HFF-Myc (cell line): ENCODE data around the gene MRPL37.
"Not testable (repeated sequence)": the region's sequence is repeated elsewhere in the genome, so short reads cannot be mapped to it uniquely, and the experiment has no call there.

Experiments
- DNase-seq: peaks from one replicate; pipeline ENCODE4 v3.0.0-alpha.2; 2011; ENCODE audit warnings: low read depth; ENCODE audit errors: extremely low read depth
- H3K4me3 ChIP-seq: replicated peaks from 2 replicates; pipeline ENCODE4 v1.5.1; 2011; ENCODE audit warnings: low read depth, mild to moderate bottlenecking, control low read depth, low read length
- CTCF ChIP-seq: IDR thresholded peaks from 2 replicates; pipeline ENCODE4 v1.5.1; 2012; ENCODE audit warnings: mild to moderate bottlenecking, low read depth, low read length, control low read depth; ENCODE audit errors: missing control alignments

Gene MRPL37

GRCh38 chr1:54199151-54199764, 709 bp upstream of the MRPL37 start:
- H3K4me3 ChIP-seq, result peak overlapping the region; percentile 87
- DNase-seq, result no peak
- no peak for TF ChIP-seq CTCF

DNA sequence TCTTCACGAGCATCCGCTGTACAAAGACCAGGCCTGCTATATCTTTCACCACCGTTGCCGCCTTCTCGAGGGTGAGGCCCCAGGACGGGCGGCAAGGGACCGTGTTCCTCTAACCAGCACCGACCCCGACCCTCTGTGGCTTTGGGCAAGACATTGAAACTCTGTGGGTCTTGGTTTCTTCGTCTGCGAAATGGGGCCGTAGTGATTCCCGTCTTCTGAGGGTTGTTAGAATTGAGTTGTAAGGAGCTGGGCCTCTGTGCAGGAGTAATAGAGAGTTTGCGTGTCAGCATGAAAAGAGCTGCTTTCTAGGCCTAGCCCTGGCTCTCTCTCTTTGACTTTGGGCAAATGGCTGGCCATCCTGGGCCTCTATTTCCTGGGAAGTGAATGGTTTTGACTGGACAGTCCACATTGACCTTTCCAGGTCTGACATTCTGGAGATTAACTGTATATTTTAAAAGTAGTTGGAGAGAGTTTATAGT, 591 bp downstream of the MRPL37 start:
- TF ChIP-seq CTCF, result no peak
- peak overlapping the region; percentile 87 for H3K4me3 ChIP-seq
- no peak for DNase-seq

- no peak overlapping the region for H3K4me3 ChIP-seq
- TF ChIP-seq CTCF, result no peak
- DNase-seq, result no peak
Measured at GRCh38 chr1:54204199-54204598, 4.2 kb downstream of the MRPL37 start.

DNA sequence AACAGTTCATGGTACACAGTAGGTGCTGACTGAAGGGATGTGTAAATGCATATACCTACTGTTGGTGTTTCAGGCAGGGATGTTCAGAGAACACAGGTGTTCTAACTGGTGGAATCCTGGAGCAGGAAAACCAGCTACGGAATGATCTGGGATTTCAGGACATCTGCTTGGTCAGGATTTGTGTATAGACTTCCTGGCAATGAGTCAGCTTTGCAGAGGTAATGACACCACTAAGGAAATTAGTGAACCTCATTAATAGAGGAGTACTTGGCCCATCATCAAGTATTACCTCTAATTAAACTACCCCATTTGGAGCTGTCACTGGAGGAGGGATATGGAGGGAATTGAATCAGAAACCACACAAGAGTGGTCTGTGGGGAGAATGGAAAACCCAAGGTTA, 7.3 kb downstream of the MRPL37 start:
- no peak overlapping the region for H3K4me3 ChIP-seq
- no peak for DNase-seq
- no peak for TF ChIP-seq CTCF

GRCh38 chr1:54207896-54208295, 7.9 kb downstream of the MRPL37 start:
- not testable (repeated sequence) for H3K4me3 ChIP-seq

DNA sequence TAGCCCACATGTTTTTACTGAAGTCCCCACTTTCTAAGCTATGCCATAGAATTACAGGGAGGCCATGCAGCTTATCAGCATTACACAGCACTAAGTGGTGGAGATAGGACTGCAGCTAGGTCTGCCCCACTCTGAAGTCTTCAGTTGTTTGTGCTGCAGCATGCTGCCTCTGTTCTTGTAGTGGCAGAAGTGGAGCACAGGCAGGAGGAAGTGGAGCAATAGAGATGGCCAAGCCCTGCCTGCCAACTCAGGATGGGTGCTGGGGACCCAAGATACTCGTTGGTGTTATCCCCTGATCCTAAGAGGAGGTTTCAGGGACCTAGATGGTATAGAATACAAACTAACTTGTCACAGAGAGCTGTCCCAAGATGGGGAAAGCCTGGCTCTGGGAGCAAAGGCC, 12.9 kb downstream of the MRPL37 start:
- no peak for TF ChIP-seq CTCF
- H3K4me3 ChIP-seq, result no peak overlapping the region
- no peak for DNase-seq

More at GRCh38 chr1:54207896-54208295, 7.9 kb downstream of the MRPL37 start:
- DNase-seq, result not testable (repeated sequence)

- H3K4me3 ChIP-seq, result no peak overlapping the region
- no peak for DNase-seq
- no peak for TF ChIP-seq CTCF
Measured at GRCh38 chr1:54215523-54215922, 15.6 kb downstream of the MRPL37 start.
